ENCODE measurements around the gene TAF4.
"Not testable (repeated sequence)": the region's sequence is repeated elsewhere in the genome, so short reads cannot be mapped to it uniquely, and the experiment has no call there.

Gene TAF4

GRCh38 chr20:61976644-61977418 lies 88.8 kb downstream of the TAF4 start:
- Mint-ChIP-seq H3K36me3 (peaks cover 51% of the 10 kb centered on the region), H3K27ac (no peak overlapping the region), H3K27me3 (no peaks in the 10 kb centered on the region), H3K9me3 (peaks cover 11% of the 10 kb centered on the region), H3K4me3 (no peak overlapping the region), H3K4me1 (peaks cover 4% of the 10 kb centered on the region)
- CTCF ChIA-PET, result no interaction called here
- no peak for DNase-seq

- H3K4me3 Mint-ChIP-seq, result no peak overlapping the region
- peaks cover 48% of the 10 kb centered on the region for H3K36me3 Mint-ChIP-seq
- peaks cover 2% of the 10 kb centered on the region for H3K4me1 Mint-ChIP-seq
- no peaks in the 10 kb centered on the region for H3K27me3 Mint-ChIP-seq
- DNase-seq, result no peak
- H3K27ac Mint-ChIP-seq, result no peak overlapping the region
- CTCF ChIA-PET, result no interaction called here
- peaks cover 8% of the 10 kb centered on the region for H3K9me3 Mint-ChIP-seq
Observed at GRCh38 chr20:61976263-61976643, 89.4 kb downstream of the TAF4 start.

GRCh38 chr20:61975407-61976129 lies 90.1 kb downstream of the TAF4 start:
- no peaks in the 10 kb centered on the region for H3K4me1 Mint-ChIP-seq
- no peak overlapping the region for H3K4me3 Mint-ChIP-seq
- no peaks in the 10 kb centered on the region for H3K27me3 Mint-ChIP-seq
- peaks cover 3% of the 10 kb centered on the region for H3K9me3 Mint-ChIP-seq
- no peak overlapping the region for H3K27ac Mint-ChIP-seq
- DNase-seq, result no peak
- peaks cover 41% of the 10 kb centered on the region for H3K36me3 Mint-ChIP-seq
- CTCF ChIA-PET, result no interaction called here

- Mint-ChIP-seq H3K4me3 (no peak overlapping the region), H3K4me1 (no peaks in the 10 kb centered on the region), H3K27ac (no peak overlapping the region), H3K9me3 (peaks cover 3% of the 10 kb centered on the region), H3K36me3 (peaks cover 38% of the 10 kb centered on the region), H3K27me3 (no peaks in the 10 kb centered on the region)
- DNase-seq, result no peak
- CTCF ChIA-PET, result no interaction called here
Observed at GRCh38 chr20:61974357-61974665, 91.4 kb downstream of the TAF4 start.

- H3K27me3 Mint-ChIP-seq, result no peaks in the 10 kb centered on the region
- no peak overlapping the region for H3K4me3 Mint-ChIP-seq
- H3K27ac Mint-ChIP-seq, result no peak overlapping the region
- no peaks in the 10 kb centered on the region for H3K4me1 Mint-ChIP-seq
- H3K9me3 Mint-ChIP-seq, result peaks cover under 1% of the 10 kb centered on the region
- CTCF ChIA-PET, result no interaction called here
- no peak for DNase-seq
- peaks cover 34% of the 10 kb centered on the region for H3K36me3 Mint-ChIP-seq
Observed at GRCh38 chr20:61973515-61974356, 91.9 kb downstream of the TAF4 start.

- Mint-ChIP-seq H3K4me1 (no peaks in the 10 kb centered on the region), H3K9me3 (no peaks in the 10 kb centered on the region), H3K27ac (no peak overlapping the region), H3K27me3 (no peaks in the 10 kb centered on the region), H3K4me3 (no peak overlapping the region), H3K36me3 (peaks cover 34% of the 10 kb centered on the region)
- CTCF ChIA-PET, result no interaction called here
- no peak for DNase-seq
Observed at GRCh38 chr20:61972636-61973508, 92.8 kb downstream of the TAF4 start.

- CTCF ChIA-PET, H3K27ac Mint-ChIP-seq, H3K4me1 Mint-ChIP-seq, H3K9me3 Mint-ChIP-seq, DNase-seq, H3K27me3 Mint-ChIP-seq, H3K4me3 Mint-ChIP-seq: not testable (repeated sequence)
- peaks cover 28% of the 10 kb centered on the region for H3K36me3 Mint-ChIP-seq
Observed at GRCh38 chr20:61971595-61971994, 94.1 kb downstream of the TAF4 start.

GRCh38 chr20:61970357-61970756 lies 95.3 kb downstream of the TAF4 start:
- Mint-ChIP-seq H3K27ac (no peak overlapping the region), H3K4me3 (no peak overlapping the region), H3K36me3 (peaks cover 24% of the 10 kb centered on the region), H3K27me3 (peaks cover 18% of the 10 kb centered on the region), H3K4me1 (no peaks in the 10 kb centered on the region), H3K9me3 (no peaks in the 10 kb centered on the region)
- no peak for DNase-seq
- CTCF ChIA-PET, result no interaction called here

- CTCF ChIA-PET, result no interaction called here
- no peak overlapping the region for H3K27ac Mint-ChIP-seq
- peaks cover 23% of the 10 kb centered on the region for H3K27me3 Mint-ChIP-seq
- H3K4me1 Mint-ChIP-seq, result no peaks in the 10 kb centered on the region
- no peak for DNase-seq
- H3K4me3 Mint-ChIP-seq, result no peak overlapping the region
- H3K9me3 Mint-ChIP-seq, result no peaks in the 10 kb centered on the region
- peaks cover 23% of the 10 kb centered on the region for H3K36me3 Mint-ChIP-seq
Observed at GRCh38 chr20:61969806-61970205, 95.9 kb downstream of the TAF4 start.

- Mint-ChIP-seq H3K27me3 (peaks cover 30% of the 10 kb centered on the region), H3K27ac (no peak overlapping the region), H3K9me3 (no peaks in the 10 kb centered on the region), H3K4me1 (no peaks in the 10 kb centered on the region), H3K36me3 (peaks cover 17% of the 10 kb centered on the region), H3K4me3 (no peak overlapping the region)
- CTCF ChIA-PET, result no interaction called here
- no peak for DNase-seq
Observed at GRCh38 chr20:61968932-61969331, 96.7 kb downstream of the TAF4 start.

- H3K9me3 Mint-ChIP-seq, result no peaks in the 10 kb centered on the region
- no peak for DNase-seq
Observed at GRCh38 chr20:61968036-61968810, 97.5 kb downstream of the TAF4 start.

GRCh38 chr20:61967300-61967699 lies 98.4 kb downstream of the TAF4 start:
- Mint-ChIP-seq H3K4me3 (no peak overlapping the region), H3K27ac (no peak overlapping the region), H3K9me3 (no peaks in the 10 kb centered on the region), H3K36me3 (peaks cover 2% of the 10 kb centered on the region), H3K27me3 (peaks cover 35% of the 10 kb centered on the region), H3K4me1 (no peaks in the 10 kb centered on the region)
- no peak for DNase-seq
- CTCF ChIA-PET, result no interaction called here

More at GRCh38 chr20:61968036-61968810, 97.5 kb downstream of the TAF4 start:
- peaks cover 12% of the 10 kb centered on the region for H3K36me3 Mint-ChIP-seq
- H3K27me3 Mint-ChIP-seq, result peaks cover 30% of the 10 kb centered on the region
- no peaks in the 10 kb centered on the region for H3K4me1 Mint-ChIP-seq
- CTCF ChIA-PET, result no interaction called here
- H3K27ac Mint-ChIP-seq, result no peak overlapping the region
- no peak overlapping the region for H3K4me3 Mint-ChIP-seq

- H3K36me3 Mint-ChIP-seq, result no peaks in the 10 kb centered on the region
- CTCF ChIA-PET, result no interaction called here
- H3K27me3 Mint-ChIP-seq, result peaks cover 41% of the 10 kb centered on the region
- H3K27ac Mint-ChIP-seq, result no peak overlapping the region
- H3K9me3 Mint-ChIP-seq, result no peaks in the 10 kb centered on the region
- no peak overlapping the region for H3K4me3 Mint-ChIP-seq
- no peaks in the 10 kb centered on the region for H3K4me1 Mint-ChIP-seq
- DNase-seq, result no peak
Observed at GRCh38 chr20:61966492-61967244, 99.0 kb downstream of the TAF4 start.
